Measurements from ENCODE around the gene DNAJC6. TPM values are rescaled to one million over a fixed set of nuclear protein-coding genes. Genes with fewer than 3 reads are reported as not detected.

Gene DNAJC6
- total RNA-seq = 1 to 10 TPM in 2 of 4 donors, under 1 TPM in 2; 0.46 to 2.2 (median 1.1) TPM
- under 1 TPM; 0.09 to 0.23 (median 0.20) TPM for polyA plus RNA-seq
- long read RNA-seq, donor 1, partial matches to known transcripts = 0 of 1 reads
- long read RNA-seq, donor 1, other reads (novel, unspliced or antisense) = 1 of 1 reads
- long read RNA-seq, donor 2 = 0 reads

GRCh38 chr1:65309304-65310077 lies at the start of gene DNAJC6:
TSS of gene DNAJC6 (plus strand) at chr1:65309543. CDS start at chr1:65309746, 203 bp downstream.
- intact Hi-C loops (cut with DNase I) = no loop called here
- ATAC-seq (peak; percentile 77 to 90 (median 81)), DNase-seq (peak; percentile 67 to 75)
- 0 to 2% (median 1%) methylated on average over 42 to 75 of the region's 75 CpGs for WGBS, 3 donors
- Histone ChIP-seq H3K36me3 (ENCODE audit: insufficient read depth in 1 of 2, low read depth in 1 of 2) (no peaks in the 10 kb centered on the region), H3K27ac (no peak within 1 kb of the TSS), H3K9me3 (no peaks in the 10 kb centered on the region), H3K4me1 (no peaks in the 10 kb centered on the region), H3K27me3 (ENCODE audit: insufficient read depth in 3 of 3, low read length in 2 of 3) (peaks cover 0 to 44% (median 2%) of the 10 kb centered on the region in 3 donors), H3K4me3 (peak within 1 kb of the TSS; percentile 49)
- no peak for TF ChIP-seq CTCF (IDR thresholded peaks at IDR 0.05)

- Histone ChIP-seq H3K4me1 (peaks cover 1% of the 10 kb centered on the region), H3K27me3 (ENCODE audit: insufficient read depth in 3 of 3, low read length in 2 of 3) (peaks cover 0 to 8% (median 0%) of the 10 kb centered on the region in 3 donors), H3K4me3 (no peak overlapping the region), H3K27ac (no peak overlapping the region), H3K36me3 (ENCODE audit: insufficient read depth in 1 of 2, low read depth in 1 of 2) (no peaks in the 10 kb centered on the region), H3K9me3 (no peaks in the 10 kb centered on the region)
- DNase-seq (no peak), ATAC-seq (no peak)
- intact Hi-C loops (cut with DNase I) = loop anchor here in 1 of 2 donors (10.0 kb wide), 1 partner anchor 165 kb away; the partner anchor contains the start of genes LEPR and LEPROT
- 45 to 53% (median 50%) methylated on average over 3 of the region's 3 CpGs for WGBS, 3 donors
- no peak for TF ChIP-seq CTCF (IDR thresholded peaks at IDR 0.05)
Measured at GRCh38 chr1:65259816-65260215, 49.5 kb upstream of the DNAJC6 start.

- H3K27ac ChIP-seq = no peak overlapping the region
- no peak for TF ChIP-seq CTCF (IDR thresholded peaks at IDR 0.05)
- H3K4me3 ChIP-seq = no peak overlapping the region
- H3K27me3 ChIP-seq (ENCODE audit: insufficient read depth in 3 of 3, low read length in 2 of 3) = peaks cover 0 to 19% (median 2%) of the 10 kb centered on the region in 3 donors
- intact Hi-C loops (cut with DNase I) = no loop called here
- no peaks in the 10 kb centered on the region for H3K36me3 ChIP-seq (ENCODE audit: insufficient read depth in 1 of 2, low read depth in 1 of 2)
- H3K9me3 ChIP-seq = no peaks in the 10 kb centered on the region
- WGBS, 3 donors = 69 to 75% (median 70%) methylated on average over 4 of the region's 4 CpGs
- no peak for ATAC-seq
- H3K4me1 ChIP-seq = peaks cover 8% of the 10 kb centered on the region
- no peak for DNase-seq
Measured at GRCh38 chr1:65260851-65261473, 48.4 kb upstream of the DNAJC6 start.

- Histone ChIP-seq H3K9me3 (no peaks in the 10 kb centered on the region), H3K4me1 (peaks cover 8% of the 10 kb centered on the region), H3K4me3 (no peak overlapping the region), H3K27me3 (ENCODE audit: insufficient read depth in 3 of 3, low read length in 2 of 3) (peaks cover 0 to 27% (median 4%) of the 10 kb centered on the region in 3 donors), H3K36me3 (ENCODE audit: insufficient read depth in 1 of 2, low read depth in 1 of 2) (no peaks in the 10 kb centered on the region), H3K27ac (no peak overlapping the region)
- TF ChIP-seq CTCF (IDR thresholded peaks at IDR 0.05) = no peak
- no peak for ATAC-seq
- DNase-seq = no peak
- 94% methylated on average over 1 of the region's 1 CpG for WGBS, 3 donors
- intact Hi-C loops (cut with DNase I) = no loop called here
Measured at GRCh38 chr1:65263286-65263685, 46.1 kb upstream of the DNAJC6 start.
